SK-N-SH (cell line): ENCODE data around the gene AMMECR1. TPM values are rescaled to one million over a fixed set of nuclear protein-coding genes. Genes with fewer than 3 reads are reported as not detected.

ENCODE experiments used
- CTCF ChIA-PET: fragments of 300-600, 350-600 bp; formaldehyde crosslinking; extraction: SDS; loops from one replicate; lab custom pipeline; 2021; lab: Yijun Ruan, JAX
- POLR2A ChIA-PET: fragments of 350-600 bp; sonication (Branson Sonifier 250); formaldehyde crosslinking; extraction: SDS; loops from one replicate; lab custom pipeline; 2020; ENCODE audit warnings: antibody characterized with exemption, inconsistent platforms; lab: Yijun Ruan, JAX
- DNase-seq: peaks from one replicate; pipeline ENCODE4 v3.0.0; 2012
- H2AFZ ChIP-seq: fragments of 200-600 bp; sonication (generic); 2 replicates; pipeline ENCODE4 v1.8.1; 2016; ENCODE audit warnings: antibody characterized with exemption, mild to moderate bottlenecking, low read depth
- H3F3A ChIP-seq: fragments of 200-600 bp; sonication (generic); replicated peaks from 2 replicates; pipeline ENCODE3; 2016; ENCODE audit warnings: antibody characterized with exemption, mild to moderate bottlenecking; ENCODE audit not compliant: insufficient read depth
- H3K27ac ChIP-seq, 2 experiments: fragments of 200-500 bp in 1 of 2; fragments of 200-600 bp in 1 of 2; sonication (Bioruptor generic) in 1 of 2; sonication (generic), shearing (Covaris generic) in 1 of 2; 2 replicates each; pipeline versions ENCODE4 v1.5.1 to v1.6.1; 2014 to 2016; ENCODE audit warnings: low read depth in 2 of 2, inconsistent platforms in 1 of 2, low read length in 1 of 2, mild to moderate bottlenecking in 1 of 2, mixed read lengths in 1 of 2
- H3K27me3 ChIP-seq: fragments of 200-600 bp; sonication (generic), shearing (Covaris generic); 2 replicates; pipeline ENCODE4 v1.6.1; 2016; ENCODE audit warnings: mixed run types; ENCODE audit not compliant: insufficient read depth
- H3K36me3 ChIP-seq, 2 experiments: fragments of 200-500 bp in 1 of 2; fragments of 200-600 bp in 1 of 2; sonication (Bioruptor generic) in 1 of 2; sonication (generic) in 1 of 2; replicated peaks in 1 of 2; 2 replicates each; pipeline versions ENCODE3 to v1.5.1; 2014 to 2016; ENCODE audit warnings: low read length in 1 of 2, mild to moderate bottlenecking in 1 of 2; ENCODE audit not compliant: insufficient read depth in 2 of 2, control insufficient read depth in 1 of 2
- H3K4me1 ChIP-seq, 2 experiments: fragments of 200-500 bp in 1 of 2; fragments of 200-600 bp in 1 of 2; sonication (Bioruptor generic) in 1 of 2; sonication (generic), shearing (Covaris generic) in 1 of 2; 2 replicates each; pipeline versions ENCODE4 v1.5.1 to v1.6.1; 2014 to 2016; ENCODE audit warnings: low read depth in 1 of 2, low read length in 1 of 2, mixed run types in 1 of 2; ENCODE audit not compliant: insufficient read depth in 2 of 2, control insufficient read depth in 1 of 2
- H3K4me2 ChIP-seq: fragments of 200-600 bp; sonication (generic), shearing (Covaris generic); 2 replicates; pipeline ENCODE4 v1.6.1; 2017; ENCODE audit warnings: mixed run types
- H3K4me3 ChIP-seq, 2 experiments: fragments of 200-500 bp in 1 of 2; fragments of 200-600 bp in 1 of 2; sonication (Bioruptor generic) in 1 of 2; sonication (generic), shearing (Covaris generic) in 1 of 2; 2 replicates each; pipeline versions ENCODE4 v1.5.1 to v1.8.1; 2014 to 2016; ENCODE audit warnings: low read depth in 2 of 2, inconsistent platforms in 1 of 2, low read length in 1 of 2, mild to moderate bottlenecking in 1 of 2, mixed read lengths in 1 of 2, moderate library complexity in 1 of 2
- H3K79me2 ChIP-seq: fragments of 200-600 bp; sonication (generic); 2 replicates; pipeline ENCODE4 v1.8.1; 2017; ENCODE audit warnings: mild to moderate bottlenecking; ENCODE audit not compliant: insufficient read depth
- H3K9ac ChIP-seq: fragments of 200-600 bp; sonication (generic); 2 replicates; pipeline ENCODE4 v1.6.1; 2017; ENCODE audit warnings: mixed run types
- H3K9me2 ChIP-seq: fragments of 200-600 bp; sonication (generic); 2 replicates; pipeline ENCODE4 v1.6.1; 2017; ENCODE audit warnings: mixed run types
- H3K9me3 ChIP-seq: fragments of 200-600 bp; sonication (generic); 2 replicates; pipeline ENCODE4 v1.6.1; 2017; ENCODE audit warnings: mixed run types, mild to moderate bottlenecking, moderate library complexity
- H4K20me1 ChIP-seq: fragments of 200-600 bp; sonication (generic); 2 replicates; pipeline ENCODE4 v1.6.1; 2017; ENCODE audit warnings: mild to moderate bottlenecking, mixed run types; ENCODE audit not compliant: insufficient read depth
- CHD2 ChIP-seq: fragments of 150-350 bp; IDR thresholded peaks from 2 replicates; pipeline ENCODE4 v1.6.1; 2018; ENCODE audit warnings: low read length; ENCODE audit not compliant: partially characterized antibody
- CTCF ChIP-seq: fragments of 200-600 bp; sonication (generic); IDR thresholded peaks from 2 replicates; pipeline ENCODE4 v1.6.1; 2017; ENCODE audit warnings: antibody characterized with exemption, mild to moderate bottlenecking, moderate library complexity
- ELF1 ChIP-seq: IDR thresholded peaks from 2 replicates; pipeline ENCODE4 v1.4.0; 2012
- EZH2phosphoT487 ChIP-seq: fragments of 200-600 bp; sonication (generic); IDR thresholded peaks from 2 replicates; pipeline ENCODE4 v1.6.1; 2017; ENCODE audit warnings: low read depth, mixed run types, mild to moderate bottlenecking, antibody characterized with exemption, moderate library complexity, borderline replicate concordance
- FOXJ3 ChIP-seq: sonication (generic); formaldehyde crosslinking; IDR thresholded peaks from 2 replicates; pipeline ENCODE4 v1.5.1; 2020; ENCODE audit warnings: mild to moderate bottlenecking, missing genetic modification reagents
- FOXM1 ChIP-seq: IDR thresholded peaks from 2 replicates; pipeline ENCODE4 v1.4.0; 2012; ENCODE audit warnings: low read depth, mild to moderate bottlenecking
- GABPA ChIP-seq: IDR thresholded peaks from 2 replicates; pipeline ENCODE4 v1.4.0; 2012; ENCODE audit warnings: low read depth, mild to moderate bottlenecking
- GATA2 ChIP-seq: sonication (generic); formaldehyde crosslinking; IDR thresholded peaks from 2 replicates; pipeline ENCODE4 v1.5.0; 2020; ENCODE audit warnings: mild to moderate bottlenecking, missing genetic modification reagents
- JUND ChIP-seq: IDR thresholded peaks from 2 replicates; pipeline ENCODE4 v1.4.0; 2012
- MXI1 ChIP-seq: IDR thresholded peaks from 2 replicates; pipeline ENCODE4 v1.6.1; 2012; ENCODE audit warnings: mild to moderate bottlenecking, low read depth, low read length, improper control_type of control experiment
- NRF1 ChIP-seq: IDR thresholded peaks from 2 replicates; pipeline ENCODE4 v1.6.1; 2012; ENCODE audit warnings: low read depth, mild to moderate bottlenecking, low read length
- PBX3 ChIP-seq: IDR thresholded peaks from 2 replicates; pipeline ENCODE4; 2012
- RAD21 ChIP-seq: IDR thresholded peaks from 2 replicates; pipeline ENCODE4 v1.6.1; 2012; ENCODE audit warnings: mild to moderate bottlenecking, low read length
- RXRA ChIP-seq: IDR thresholded peaks from 2 replicates; pipeline ENCODE4 v1.4.0; 2012; ENCODE audit warnings: low read depth, mild to moderate bottlenecking, borderline replicate concordance
- SMC3 ChIP-seq: IDR thresholded peaks from 2 replicates; pipeline ENCODE4 v1.6.1; 2012; ENCODE audit warnings: low read depth, low read length, improper control_type of control experiment
- TAF1 ChIP-seq: IDR thresholded peaks from 2 replicates; pipeline ENCODE4 v1.6.1; 2012; ENCODE audit warnings: low read depth, mild to moderate bottlenecking, low read length, moderate library complexity, borderline replicate concordance
- TCF12 ChIP-seq: IDR thresholded peaks from 2 replicates; pipeline ENCODE4 v1.4.0; 2012
- YY1 ChIP-seq: IDR thresholded peaks from 2 replicates; pipeline ENCODE4 v1.4.0; 2012; ENCODE audit warnings: low read depth, mild to moderate bottlenecking
- WGBS: methylation state at CpG from one replicate; pipeline ENCODE4 v1.1.6; 2017; ENCODE audit warnings: low lambda C conversion rate; 5-methylcytosine and 5-hydroxymethylcytosine counted together
- polyA plus RNA-seq, 3 experiments: library from polyadenylated mRNA; depleted of rRNA; stranded (reverse); fragments of >200 nt; gene quantifications; 2 replicates each; pipeline ENCODE4 v1.2.3, GENCODE V29; 2012

Gene AMMECR1
- polyA plus RNA-seq, 1 of the 3 experiments (the other 2 are of a cell fraction) = 1.3 TPM

GRCh38 chrX:110268395-110268794 lies 49.5 kb downstream of the AMMECR1 start (continued):
- TF ChIP-seq NRF1 (no peak), JUND (no peak)

- TF ChIP-seq YY1 (no peak), ELF1 (no peak), CTCF (no peak), MXI1 (no peak), TAF1 (no peak), GATA2 (CRISPR knock-in tag) (no peak), CHD2 (no peak), SMC3 (no peak), RAD21 (no peak), GABPA (no peak), FOXM1 (no peak), NRF1 (no peak), EZH2phosphoT487 (no peak), TCF12 (no peak), PBX3 (no peak), RXRA (no peak), FOXJ3 (CRISPR knock-in tag) (no peak), JUND (no peak)
- TF ChIP-seq, all 33 proteins: peak for 0
- H3K36me3 ChIP-seq = no peaks in the 10 kb centered on the region
- WGBS = 52% methylated on average over 2 of the region's 2 CpGs
- no peaks in the 10 kb centered on the region for H3K79me2 ChIP-seq
- H3K9me2 ChIP-seq = no peaks in the 10 kb centered on the region
- POLR2A ChIA-PET = no interaction called here
- H3K4me3 ChIP-seq = no peak overlapping the region
- no peak for DNase-seq
- no peak overlapping the region for H3K27ac ChIP-seq
- H4K20me1 ChIP-seq = no peaks in the 10 kb centered on the region
- no peaks in the 10 kb centered on the region for H3K27me3 ChIP-seq
- no peaks in the 10 kb centered on the region for H3F3A ChIP-seq
- CTCF ChIA-PET = no interaction called here
- H3K4me1 ChIP-seq = no peaks in the 10 kb centered on the region
- H3K9me3 ChIP-seq = no peaks in the 10 kb centered on the region
- H3K9ac ChIP-seq = no peak overlapping the region
- no peak overlapping the region for H3K4me2 ChIP-seq
- no peak overlapping the region for H2AFZ ChIP-seq
Observed at GRCh38 chrX:110267874-110268273, 50.0 kb downstream of the AMMECR1 start.
